HepG2 (cell line): ENCODE results near the gene GPR65. TPM values are rescaled to one million over a fixed set of nuclear protein-coding genes. Genes with fewer than 3 reads are reported as not detected.
A peak's percentile ranks its signal among the peaks of the same experiment; 100 is the strongest.

Source experiments
- ADNP ChIP-seq: sonication (generic); formaldehyde crosslinking; IDR thresholded peaks from 2 replicates; pipeline ENCODE4 v1.4.0; 2020; ENCODE audit warnings: missing genetic modification reagents
- BCL6 ChIP-seq: IDR thresholded peaks from 2 replicates; pipeline ENCODE4 v1.6.1; 2016; ENCODE audit warnings: missing genetic modification reagents, missing compliant biosample characterization
- ETV6 ChIP-seq: sonication (generic); formaldehyde crosslinking; conservative IDR thresholded peaks from 2 replicates; pipeline ENCODE4 v1.4.0; 2020; ENCODE audit warnings: missing genetic modification reagents
- HHEX ChIP-seq: IDR thresholded peaks from 2 replicates; pipeline ENCODE4 v1.6.1; 2016; ENCODE audit warnings: control low read depth
- HOXA5 ChIP-seq: sonication (generic); formaldehyde crosslinking; IDR thresholded peaks from 2 replicates; pipeline ENCODE4 v1.4.0; 2020; ENCODE audit warnings: missing genetic modification reagents
- KLF15 ChIP-seq: sonication (generic); formaldehyde crosslinking; IDR thresholded peaks from 2 replicates; pipeline ENCODE4 v1.8.1; 2023; ENCODE audit warnings: borderline replicate concordance, mild to moderate bottlenecking, inconsistent platforms, missing genetic modification reagents, mixed read lengths
- MIER3 ChIP-seq: IDR thresholded peaks from 2 replicates; pipeline ENCODE4 v1.6.1; 2016; ENCODE audit warnings: missing compliant biosample characterization, borderline replicate concordance
- POLR2A ChIP-seq, 2 experiments: IDR thresholded peaks; 2 replicates each; pipeline ENCODE4 v1.6.1; 2011; ENCODE audit warnings: low read depth in 2 of 2, low read length in 2 of 2, mild to moderate bottlenecking in 1 of 2, moderate library complexity in 1 of 2; ENCODE audit not compliant: insufficient read depth in 1 of 2
- TSC22D2 ChIP-seq: sonication (generic); formaldehyde crosslinking; IDR thresholded peaks from 2 replicates; pipeline ENCODE4 v1.5.1; 2020; ENCODE audit warnings: missing genetic modification reagents, mild to moderate bottlenecking, borderline replicate concordance
- ZFP36L2 ChIP-seq: sonication (generic); formaldehyde crosslinking; IDR thresholded peaks from 2 replicates; pipeline ENCODE4 v1.4.0; 2020; ENCODE audit warnings: missing genetic modification reagents
- ZFY ChIP-seq: sonication (generic); formaldehyde crosslinking; IDR thresholded peaks from 2 replicates; pipeline ENCODE4 v1.4.0; 2020; ENCODE audit warnings: missing genetic modification reagents
- ZMYM2 ChIP-seq: sonication (generic); formaldehyde crosslinking; IDR thresholded peaks from 2 replicates; pipeline ENCODE4 v1.8.0; 2022; ENCODE audit warnings: mild to moderate bottlenecking, missing genetic modification reagents
- ZNF101 ChIP-seq: sonication (generic); formaldehyde crosslinking; IDR thresholded peaks from 2 replicates; pipeline ENCODE4 v1.4.0; 2020; ENCODE audit warnings: mild to moderate bottlenecking, low read depth, missing genetic modification reagents, borderline replicate concordance
- ZNF563 ChIP-seq: sonication (generic); formaldehyde crosslinking; IDR thresholded peaks from 2 replicates; pipeline ENCODE4 v1.8.0; 2022; ENCODE audit warnings: mild to moderate bottlenecking, moderate library complexity, missing genetic modification reagents
- polyA plus RNA-seq, 8 experiments: library from polyadenylated mRNA; depleted of rRNA in 3 of 8; stranded (reverse) in 7 of 8; unstranded in 1 of 8; fragments of >200 nt; fragmentation: Illumina TruSeq in 4 of 8; extraction: Trizol in 4 of 8; gene quantifications; 2 replicates each; pipeline versions ENCODE4 v1.2.1 to v1.2.3, GENCODE V29; 2011 to 2016; ENCODE audit warnings: low read depth in 4 of 8, missing spikeins in 1 of 8, mixed read lengths in 1 of 8; ENCODE audit not compliant: insufficient read depth in 1 of 8
- total RNA-seq, 5 experiments: library from RNA; depleted of rRNA; stranded (reverse); fragments of >200 nt; fragmentation: Illumina TruSeq; extraction: Trizol; gene quantifications; 2 replicates each; pipeline ENCODE4 v1.2.3, GENCODE V29; 2016; ENCODE audit warnings: low read depth in 1 of 5
- TF ChIP-seq, protein P1 (sequence below): sonication (generic); formaldehyde crosslinking; IDR thresholded peaks from 2 replicates; pipeline ENCODE4 v1.8.0; 2023; ENCODE audit warnings: mild to moderate bottlenecking, missing genetic modification reagents
- TF ChIP-seq, protein P2 (sequence below): sonication (generic); formaldehyde crosslinking; IDR thresholded peaks from 2 replicates; pipeline ENCODE4 v1.4.0; 2020; ENCODE audit warnings: mild to moderate bottlenecking, missing genetic modification reagents
- TF ChIP-seq, protein P3 (sequence below): IDR thresholded peaks from 2 replicates; pipeline ENCODE4 v1.6.1; 2016; ENCODE audit warnings: low read depth, borderline replicate concordance
- TF ChIP-seq, protein P4 (sequence below): sonication (generic); formaldehyde crosslinking; IDR thresholded peaks from 2 replicates; pipeline ENCODE4 v1.4.0; 2020; ENCODE audit warnings: missing genetic modification reagents
- TF ChIP-seq, protein P5 (sequence below): sonication (generic); formaldehyde crosslinking; IDR thresholded peaks from 2 replicates; pipeline ENCODE4 v1.5.1; 2020; ENCODE audit warnings: mild to moderate bottlenecking, missing genetic modification reagents, moderate library complexity
- TF ChIP-seq, protein P6 (sequence below): sonication (generic); formaldehyde crosslinking; IDR thresholded peaks from 2 replicates; pipeline ENCODE4 v1.8.1; 2023; ENCODE audit warnings: mild to moderate bottlenecking, missing genetic modification reagents, borderline replicate concordance
- TF ChIP-seq, protein P7 (sequence below): sonication (generic); formaldehyde crosslinking; IDR thresholded peaks from 2 replicates; pipeline ENCODE4 v1.4.0; 2020; ENCODE audit warnings: missing genetic modification reagents
- TF ChIP-seq, protein P8 (sequence below): sonication (generic); formaldehyde crosslinking; IDR thresholded peaks from 2 replicates; pipeline ENCODE4 v1.8.0; 2022; ENCODE audit warnings: missing genetic modification reagents, mild to moderate bottlenecking, borderline replicate concordance
- TF ChIP-seq, protein P9 (sequence below): sonication (generic); formaldehyde crosslinking; IDR thresholded peaks from 2 replicates; pipeline ENCODE4 v1.4.0; 2020; ENCODE audit warnings: missing genetic modification reagents

GPR65 gene
- total and polyA plus RNA-seq, 2 of the 13 experiments (the other 11 are each of a cell fraction or from before 2014, with no cell fraction given) = not detected

DNA sequence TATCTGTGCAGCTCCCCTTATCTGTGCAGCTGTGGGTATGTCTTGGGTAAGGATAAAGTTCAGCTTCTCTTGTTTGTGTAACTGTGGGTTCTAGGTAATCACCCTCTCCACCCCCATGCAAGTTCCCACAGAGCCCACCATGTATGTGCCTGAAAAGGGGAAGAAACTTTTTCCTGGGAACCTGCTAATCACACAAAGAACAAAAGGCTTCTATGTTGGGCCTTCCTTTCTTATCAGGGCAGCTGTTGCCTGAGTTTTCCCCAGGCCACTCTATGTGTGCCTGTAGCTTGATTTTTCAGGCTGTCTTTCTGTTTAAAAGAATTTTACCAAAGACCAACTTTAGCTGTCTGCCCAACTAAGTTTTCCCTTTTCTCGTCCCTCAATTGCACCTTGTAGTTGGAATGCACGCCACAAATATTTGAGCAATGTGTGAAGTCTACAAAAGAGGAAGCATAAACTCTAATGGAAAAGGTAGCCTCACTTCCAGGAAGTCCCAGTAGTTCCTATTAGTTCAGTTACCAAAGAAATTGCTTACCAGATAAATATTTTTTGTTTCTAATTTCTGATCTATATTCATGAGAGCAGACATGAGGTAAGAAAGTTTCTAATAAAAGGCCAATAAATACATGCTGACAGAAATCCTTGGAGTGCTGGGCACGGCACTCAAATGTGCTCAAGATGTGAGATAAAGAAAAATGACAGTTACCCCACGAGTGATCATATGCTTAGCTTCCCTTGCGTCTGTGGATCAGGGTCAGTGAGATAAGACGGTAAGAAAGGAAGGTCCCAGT lies 9.2 kb upstream of the GPR65 start (continued):
- TF ChIP-seq, protein P1, sequence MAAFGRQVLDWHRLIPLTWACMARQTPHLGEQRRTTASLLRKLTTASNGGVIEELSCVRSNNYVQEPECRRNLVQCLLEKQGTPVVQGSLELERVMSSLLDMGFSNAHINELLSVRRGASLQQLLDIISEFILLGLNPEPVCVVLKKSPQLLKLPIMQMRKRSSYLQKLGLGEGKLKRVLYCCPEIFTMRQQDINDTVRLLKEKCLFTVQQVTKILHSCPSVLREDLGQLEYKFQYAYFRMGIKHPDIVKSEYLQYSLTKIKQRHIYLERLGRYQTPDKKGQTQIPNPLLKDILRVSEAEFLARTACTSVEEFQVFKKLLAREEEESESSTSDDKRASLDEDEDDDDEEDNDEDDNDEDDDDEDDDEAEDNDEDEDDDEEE = no peak
- TF ChIP-seq ZNF101 = no peak
- TF ChIP-seq, protein P2, sequence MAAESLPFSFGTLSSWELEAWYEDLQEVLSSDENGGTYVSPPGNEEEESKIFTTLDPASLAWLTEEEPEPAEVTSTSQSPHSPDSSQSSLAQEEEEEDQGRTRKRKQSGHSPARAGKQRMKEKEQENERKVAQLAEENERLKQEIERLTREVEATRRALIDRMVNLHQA (CRISPR knock-in tag) = no peak
- TF ChIP-seq POLR2A (IDR thresholded peaks at IDR 0.05; ENCODE audit: insufficient read depth in 1 of 2, low read depth in 2 of 2, low read length in 2 of 2) = no peak
- TF ChIP-seq ZNF563 (CRISPR knock-in tag) = no peak
- TF ChIP-seq, protein P3, sequence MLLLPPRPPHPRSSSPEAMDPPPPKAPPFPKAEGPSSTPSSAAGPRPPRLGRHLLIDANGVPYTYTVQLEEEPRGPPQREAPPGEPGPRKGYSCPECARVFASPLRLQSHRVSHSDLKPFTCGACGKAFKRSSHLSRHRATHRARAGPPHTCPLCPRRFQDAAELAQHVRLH = no peak
- TF ChIP-seq, protein P4, sequence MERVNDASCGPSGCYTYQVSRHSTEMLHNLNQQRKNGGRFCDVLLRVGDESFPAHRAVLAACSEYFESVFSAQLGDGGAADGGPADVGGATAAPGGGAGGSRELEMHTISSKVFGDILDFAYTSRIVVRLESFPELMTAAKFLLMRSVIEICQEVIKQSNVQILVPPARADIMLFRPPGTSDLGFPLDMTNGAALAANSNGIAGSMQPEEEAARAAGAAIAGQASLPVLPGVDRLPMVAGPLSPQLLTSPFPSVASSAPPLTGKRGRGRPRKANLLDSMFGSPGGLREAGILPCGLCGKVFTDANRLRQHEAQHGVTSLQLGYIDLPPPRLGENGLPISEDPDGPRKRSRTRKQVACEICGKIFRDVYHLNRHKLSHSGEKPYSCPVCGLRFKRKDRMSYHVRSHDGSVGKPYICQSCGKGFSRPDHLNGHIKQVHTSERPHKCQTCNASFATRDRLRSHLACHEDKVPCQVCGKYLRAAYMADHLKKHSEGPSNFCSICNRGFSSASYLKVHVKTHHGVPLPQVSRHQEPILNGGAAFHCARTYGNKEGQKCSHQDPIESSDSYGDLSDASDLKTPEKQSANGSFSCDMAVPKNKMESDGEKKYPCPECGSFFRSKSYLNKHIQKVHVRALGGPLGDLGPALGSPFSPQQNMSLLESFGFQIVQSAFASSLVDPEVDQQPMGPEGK (CRISPR knock-in tag) = peak; percentile 80
- TF ChIP-seq ADNP (CRISPR knock-in tag) = no peak
- no peak for TF ChIP-seq ETV6 (CRISPR knock-in tag)
- TF ChIP-seq ZFP36L2 (CRISPR knock-in tag) = no peak
- no peak for TF ChIP-seq HOXA5 (CRISPR knock-in tag)
- TF ChIP-seq HHEX (CRISPR knock-in tag) = no peak
- TF ChIP-seq TSC22D2 (CRISPR knock-in tag) = no peak
- TF ChIP-seq, protein P5, sequence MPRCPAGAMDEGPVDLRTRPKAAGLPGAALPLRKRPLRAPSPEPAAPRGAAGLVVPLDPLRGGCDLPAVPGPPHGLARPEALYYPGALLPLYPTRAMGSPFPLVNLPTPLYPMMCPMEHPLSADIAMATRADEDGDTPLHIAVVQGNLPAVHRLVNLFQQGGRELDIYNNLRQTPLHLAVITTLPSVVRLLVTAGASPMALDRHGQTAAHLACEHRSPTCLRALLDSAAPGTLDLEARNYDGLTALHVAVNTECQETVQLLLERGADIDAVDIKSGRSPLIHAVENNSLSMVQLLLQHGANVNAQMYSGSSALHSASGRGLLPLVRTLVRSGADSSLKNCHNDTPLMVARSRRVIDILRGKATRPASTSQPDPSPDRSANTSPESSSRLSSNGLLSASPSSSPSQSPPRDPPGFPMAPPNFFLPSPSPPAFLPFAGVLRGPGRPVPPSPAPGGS (CRISPR knock-in tag) = no peak
- TF ChIP-seq, protein P6, sequence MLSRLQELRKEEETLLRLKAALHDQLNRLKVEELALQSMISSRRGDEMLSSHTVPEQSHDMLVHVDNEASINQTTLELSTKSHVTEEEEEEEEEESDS (CRISPR knock-in tag) = no peak
- TF ChIP-seq KLF15 = no peak
- TF ChIP-seq, protein P7, sequence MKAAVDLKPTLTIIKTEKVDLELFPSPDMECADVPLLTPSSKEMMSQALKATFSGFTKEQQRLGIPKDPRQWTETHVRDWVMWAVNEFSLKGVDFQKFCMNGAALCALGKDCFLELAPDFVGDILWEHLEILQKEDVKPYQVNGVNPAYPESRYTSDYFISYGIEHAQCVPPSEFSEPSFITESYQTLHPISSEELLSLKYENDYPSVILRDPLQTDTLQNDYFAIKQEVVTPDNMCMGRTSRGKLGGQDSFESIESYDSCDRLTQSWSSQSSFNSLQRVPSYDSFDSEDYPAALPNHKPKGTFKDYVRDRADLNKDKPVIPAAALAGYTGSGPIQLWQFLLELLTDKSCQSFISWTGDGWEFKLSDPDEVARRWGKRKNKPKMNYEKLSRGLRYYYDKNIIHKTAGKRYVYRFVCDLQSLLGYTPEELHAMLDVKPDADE = no peak
- TF ChIP-seq, protein P8, sequence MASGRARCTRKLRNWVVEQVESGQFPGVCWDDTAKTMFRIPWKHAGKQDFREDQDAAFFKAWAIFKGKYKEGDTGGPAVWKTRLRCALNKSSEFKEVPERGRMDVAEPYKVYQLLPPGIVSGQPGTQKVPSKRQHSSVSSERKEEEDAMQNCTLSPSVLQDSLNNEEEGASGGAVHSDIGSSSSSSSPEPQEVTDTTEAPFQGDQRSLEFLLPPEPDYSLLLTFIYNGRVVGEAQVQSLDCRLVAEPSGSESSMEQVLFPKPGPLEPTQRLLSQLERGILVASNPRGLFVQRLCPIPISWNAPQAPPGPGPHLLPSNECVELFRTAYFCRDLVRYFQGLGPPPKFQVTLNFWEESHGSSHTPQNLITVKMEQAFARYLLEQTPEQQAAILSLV (CRISPR knock-in tag) = no peak
- 0 out of 2 replicates have a peak, but pooled peaks have one; percentile 34 for TF ChIP-seq BCL6 (CRISPR knock-in tag)
- TF ChIP-seq ZFY (CRISPR knock-in tag) = no peak
- no peak for TF ChIP-seq ZMYM2 (CRISPR knock-in tag)
- TF ChIP-seq, protein P9, sequence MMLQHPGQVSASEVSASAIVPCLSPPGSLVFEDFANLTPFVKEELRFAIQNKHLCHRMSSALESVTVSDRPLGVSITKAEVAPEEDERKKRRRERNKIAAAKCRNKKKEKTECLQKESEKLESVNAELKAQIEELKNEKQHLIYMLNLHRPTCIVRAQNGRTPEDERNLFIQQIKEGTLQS (CRISPR knock-in tag) = no peak
- no peak for TF ChIP-seq MIER3
